Measurements from ENCODE around the gene PLCH1. TPM values are rescaled to one million over a fixed set of nuclear protein-coding genes. Genes with fewer than 3 reads are reported as not detected.

The PLCH1 gene
- total and polyA plus RNA-seq, 2 of the 8 experiments (the other 6 are each of a cell fraction or from before 2014, with no cell fraction given), result 5.8 to 17.2 TPM

- TF ChIP-seq CHD7 (IDR thresholded peaks at IDR 0.05; ENCODE audit: insufficient replicate concordance, low read length), result no peak
- no peak for TF ChIP-seq MAFK (IDR thresholded peaks at IDR 0.05; ENCODE audit: low read depth, low read length)
These were observed 418.6 kb downstream of the PLCH1 start (continued) for GRCh38 chr3:155326244-155326643.

All from H1 (cell line).